ENCODE results near the gene DNAJC18. TPM values are rescaled to one million over a fixed set of nuclear protein-coding genes. Genes with fewer than 3 reads are reported as not detected.
A peak's percentile ranks its signal among the peaks of the same experiment; 100 is the strongest.
"Not testable (repeated sequence)": the region's sequence is repeated elsewhere in the genome, so short reads cannot be mapped to it uniquely, and the experiment has no call there.

DNAJC18 gene
- 24.6 TPM for polyA plus RNA-seq (2013, experiment 1 of 2; ENCODE audit: insufficient read length)
- 23.1 TPM for polyA plus RNA-seq (2013, experiment 2 of 2; ENCODE audit: insufficient read length)

DNA sequence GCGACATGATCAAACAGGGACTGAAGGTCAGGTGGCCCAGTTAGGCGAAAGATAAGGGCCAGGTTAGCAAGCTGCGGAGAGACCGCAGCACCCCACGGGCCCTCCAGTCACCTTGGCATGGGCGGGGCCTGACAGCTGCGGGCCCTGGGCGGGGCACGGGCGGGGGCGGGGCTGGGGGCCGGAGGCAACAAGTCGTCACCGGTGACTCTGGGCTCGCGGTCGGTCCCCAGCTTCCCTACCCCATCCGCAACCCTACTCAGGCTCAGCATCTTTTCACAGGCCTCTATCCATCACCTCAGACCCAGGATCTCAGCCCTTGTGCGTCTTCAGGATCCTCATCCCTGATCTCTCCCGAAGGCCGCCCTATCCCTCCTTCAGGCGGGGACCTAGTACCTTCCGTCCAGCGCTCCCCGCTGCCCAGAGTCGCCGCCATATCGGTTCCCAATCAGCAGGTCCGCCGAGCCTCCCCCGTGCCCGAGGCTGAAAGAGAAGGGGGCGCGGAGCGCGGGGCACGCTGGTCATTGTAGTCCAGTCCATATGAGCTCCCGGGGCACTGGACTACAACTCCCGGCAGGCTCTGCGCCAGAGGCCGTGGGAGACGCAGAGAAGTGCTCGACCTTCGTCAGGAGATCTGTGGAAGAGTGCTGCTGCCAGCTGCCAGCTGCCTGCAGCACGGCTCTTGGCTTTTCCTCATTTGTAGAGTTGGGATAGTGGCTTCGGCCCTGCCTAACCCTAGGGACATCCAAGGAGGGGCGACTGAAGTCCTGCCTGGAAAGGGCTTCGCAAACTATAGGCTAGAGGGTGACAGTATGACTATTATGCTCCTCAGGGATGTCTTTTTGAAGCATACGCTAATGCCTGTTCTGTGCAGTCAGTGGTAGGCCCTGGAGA is at the start of gene DNAJC18:
Gene DNAJC18 (minus strand): TSS at position 513 of the 891 bp plus-strand sequence. CDS start 80 bp downstream, at position 433.
- peak; percentile 90 for DNase-seq

DNA sequence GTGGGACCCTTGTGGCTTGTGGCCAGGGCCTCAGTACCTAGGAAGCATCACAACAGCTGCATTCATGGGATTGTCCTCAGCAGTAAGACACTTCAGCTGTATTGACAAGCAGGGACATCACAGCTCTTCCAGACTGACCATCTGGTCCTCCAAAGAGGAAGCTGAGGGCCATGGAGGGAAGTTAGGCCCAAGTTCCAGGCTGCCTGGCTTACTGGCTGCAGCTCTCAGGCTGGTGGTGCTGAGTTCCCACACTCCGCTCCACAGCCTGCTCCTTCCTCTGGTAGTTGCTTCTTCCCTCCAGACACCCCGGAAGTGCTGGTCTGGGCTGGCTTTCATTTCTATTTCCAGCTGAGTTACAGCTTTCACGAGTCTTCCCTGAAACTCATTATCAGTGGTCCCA is 48.9 kb upstream of the DNAJC18 start:
- DNase-seq: no peak

DNA sequence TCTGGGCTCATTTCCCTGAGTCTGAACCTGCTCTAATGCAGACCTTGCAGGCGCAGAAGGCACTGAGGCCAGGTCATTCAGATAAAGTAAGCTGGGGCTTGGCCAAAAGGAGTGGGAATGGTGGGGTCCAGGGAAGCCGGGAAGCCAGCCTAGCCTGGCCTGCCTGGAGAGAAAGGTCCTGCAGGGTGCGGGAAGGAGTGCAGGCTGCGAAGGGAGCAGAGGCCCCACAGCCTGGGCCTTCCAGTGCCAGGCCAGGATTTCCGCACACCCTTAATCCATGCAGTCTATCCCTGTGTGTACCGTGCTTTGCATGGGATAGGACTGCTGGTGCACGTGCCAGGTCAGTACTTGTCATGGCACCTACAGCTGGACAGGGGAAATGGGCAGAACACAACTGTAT is 46.9 kb upstream of the DNAJC18 start:
- DNase-seq: no peak

DNA sequence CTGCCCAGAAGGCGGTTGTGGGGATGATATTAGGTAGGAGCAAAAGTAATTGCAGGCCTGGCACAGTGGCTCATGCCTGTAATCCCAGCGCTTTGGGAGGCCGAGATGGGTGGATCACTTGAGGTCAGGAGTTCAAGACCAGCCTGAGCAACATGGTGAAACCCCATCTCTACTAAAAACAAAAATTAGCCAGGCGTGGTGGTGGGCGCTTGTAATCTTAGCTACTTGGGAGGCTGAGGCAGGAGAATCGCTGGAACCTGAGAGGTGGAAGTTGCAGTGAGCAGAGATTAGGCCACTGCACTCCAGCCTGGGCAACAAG is 43.5 kb upstream of the DNAJC18 start:
- not testable (repeated sequence) for DNase-seq

DNA sequence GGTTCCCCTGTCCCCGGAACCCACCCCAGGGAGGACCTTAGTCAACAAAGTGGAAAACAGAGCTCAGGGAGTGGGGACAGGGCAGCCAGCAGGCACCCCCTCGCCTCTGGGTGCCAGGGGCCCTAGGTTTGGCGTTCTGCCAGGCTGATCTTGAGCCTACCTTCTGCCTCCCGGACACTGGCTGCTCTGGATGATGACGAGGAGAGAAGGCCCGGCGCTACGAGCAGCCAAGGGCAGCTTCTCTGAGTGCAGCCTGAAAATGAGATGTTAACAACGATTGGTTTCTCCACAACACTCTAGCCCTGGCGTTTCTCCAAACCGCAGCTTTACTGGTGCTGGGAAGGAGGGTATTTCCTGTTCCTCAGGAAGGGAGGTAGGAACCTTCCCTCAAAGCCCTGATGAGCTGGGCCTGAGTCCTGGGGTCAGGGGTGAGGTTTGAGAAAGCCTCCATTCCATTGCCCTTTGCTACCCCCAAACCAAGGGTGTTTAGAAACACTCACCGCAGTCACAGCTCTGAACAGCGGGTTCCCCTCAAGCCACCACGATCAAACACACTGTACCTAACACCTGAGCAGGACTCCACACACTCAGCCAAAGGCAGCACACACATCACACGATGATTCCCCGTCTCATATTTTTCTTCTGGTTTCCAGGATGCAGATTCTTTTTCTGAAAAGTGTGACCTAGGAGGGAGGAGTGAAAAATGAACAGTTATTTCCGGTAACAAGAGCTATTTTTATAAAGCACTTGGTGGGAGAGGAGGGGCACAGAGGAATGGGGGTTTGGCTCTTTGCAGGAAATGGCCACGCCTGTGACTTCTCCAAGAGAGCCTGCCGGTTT is 42.9 kb upstream of the DNAJC18 start, which contains the start of gene STING1:
Gene STING1 (minus strand): TSS at position 709 of the 840 bp plus-strand sequence. CDS start 1,054 bp downstream, outside the sequence.
- DNase-seq: peak; percentile 97

DNA sequence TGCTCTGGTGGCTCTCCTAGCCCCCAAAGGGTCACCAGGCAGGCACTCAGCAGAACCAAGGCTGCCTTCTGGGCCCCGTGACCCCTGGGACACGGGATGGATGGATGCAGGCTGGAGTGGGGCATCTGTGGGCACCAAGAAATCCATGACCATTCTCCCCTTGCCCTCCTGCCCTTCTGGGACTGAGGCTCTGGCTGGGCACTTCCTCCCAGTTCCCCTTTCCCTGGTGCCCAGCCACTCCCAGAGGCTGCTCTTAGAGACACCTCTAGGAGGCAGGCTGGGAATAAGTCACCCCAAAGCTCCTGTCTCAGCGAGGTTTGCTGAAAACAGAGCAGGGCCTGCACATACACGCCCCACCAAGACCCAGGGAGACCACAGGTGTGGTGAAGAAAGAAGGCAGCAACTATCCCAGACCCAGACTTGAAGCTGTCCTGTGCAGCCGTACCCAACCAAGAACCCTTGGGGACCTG is 42.3 kb upstream of the DNAJC18 start:
- peak; percentile 32 for DNase-seq

DNA sequence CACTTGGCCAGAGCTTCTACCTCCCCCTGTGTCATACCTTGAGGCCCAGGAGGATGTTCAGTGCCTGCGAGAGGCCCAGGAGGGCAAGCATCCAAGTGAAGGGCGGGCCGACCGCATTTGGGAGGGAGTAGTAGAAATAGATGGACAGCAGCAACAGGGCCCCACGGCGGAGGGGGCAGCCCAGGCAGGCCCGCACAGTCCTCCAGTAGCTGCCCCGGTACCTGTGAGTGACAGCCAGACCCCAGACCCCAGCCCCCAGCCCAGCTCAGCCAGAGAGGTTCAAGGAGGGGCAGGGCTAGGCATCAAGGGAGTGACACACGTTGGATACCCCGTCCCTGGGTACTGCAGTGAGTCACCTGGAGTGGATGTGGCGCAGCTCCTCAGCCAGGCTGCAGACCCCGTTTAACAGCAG is 41.8 kb upstream of the DNAJC18 start:
- no peak for DNase-seq

DNA sequence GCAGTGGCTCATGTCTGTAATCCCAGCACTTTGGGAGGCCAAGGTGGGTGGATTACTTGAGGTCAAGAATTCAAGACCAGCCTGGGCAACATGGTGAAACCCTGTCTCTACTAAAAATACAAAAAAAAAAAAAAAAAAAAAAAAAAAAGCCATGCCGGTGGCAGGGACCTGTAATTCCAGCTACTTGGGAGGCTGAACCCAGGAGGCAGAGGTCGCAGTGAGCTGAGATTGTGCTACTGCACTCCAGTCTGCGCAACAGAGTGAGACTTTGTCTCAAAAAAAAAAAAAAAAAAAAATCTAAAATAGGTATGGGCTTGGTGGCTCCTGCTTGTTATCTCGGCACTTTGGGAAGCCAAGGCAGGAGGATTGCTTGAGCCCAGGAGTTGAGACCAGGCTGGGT is 40.4 kb upstream of the DNAJC18 start:
- DNase-seq: not testable (repeated sequence)

DNA sequence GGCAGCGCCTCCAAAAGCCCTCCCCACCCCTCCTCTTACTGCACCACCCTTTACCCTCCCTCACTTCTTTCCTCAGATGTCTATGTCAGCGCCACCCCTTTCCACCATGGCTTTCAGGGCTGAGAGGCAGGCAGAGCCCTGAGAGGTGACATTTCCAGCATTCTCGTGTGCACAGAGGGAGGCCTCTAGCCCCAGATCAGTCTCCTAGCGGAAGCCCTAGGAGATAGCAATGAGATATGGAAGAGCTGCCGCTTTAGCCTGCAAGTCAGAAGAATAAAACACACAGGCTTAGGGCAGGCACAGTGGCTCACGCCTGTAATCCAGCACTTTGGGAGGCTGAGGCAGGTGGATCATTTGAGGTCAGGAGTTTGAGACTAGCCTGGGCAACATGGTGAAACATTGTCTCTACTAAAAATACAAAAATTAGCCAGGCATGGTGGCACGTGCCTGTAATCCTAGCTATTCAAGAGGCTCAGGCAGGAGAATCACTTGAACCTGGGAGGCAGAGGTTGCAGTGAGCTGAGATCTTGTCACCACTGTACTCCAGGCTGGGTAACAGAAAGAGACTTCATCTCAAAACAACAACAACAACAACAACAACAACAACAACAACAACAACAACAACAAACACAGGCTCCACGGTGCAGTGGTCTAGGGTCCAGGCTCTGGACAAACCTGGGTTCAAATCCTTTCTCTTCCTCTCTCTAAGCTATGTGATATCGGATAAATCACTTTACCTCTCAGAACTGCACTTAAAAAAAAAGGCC is 39.5 kb upstream of the DNAJC18 start:
- not testable (repeated sequence) for DNase-seq

DNA sequence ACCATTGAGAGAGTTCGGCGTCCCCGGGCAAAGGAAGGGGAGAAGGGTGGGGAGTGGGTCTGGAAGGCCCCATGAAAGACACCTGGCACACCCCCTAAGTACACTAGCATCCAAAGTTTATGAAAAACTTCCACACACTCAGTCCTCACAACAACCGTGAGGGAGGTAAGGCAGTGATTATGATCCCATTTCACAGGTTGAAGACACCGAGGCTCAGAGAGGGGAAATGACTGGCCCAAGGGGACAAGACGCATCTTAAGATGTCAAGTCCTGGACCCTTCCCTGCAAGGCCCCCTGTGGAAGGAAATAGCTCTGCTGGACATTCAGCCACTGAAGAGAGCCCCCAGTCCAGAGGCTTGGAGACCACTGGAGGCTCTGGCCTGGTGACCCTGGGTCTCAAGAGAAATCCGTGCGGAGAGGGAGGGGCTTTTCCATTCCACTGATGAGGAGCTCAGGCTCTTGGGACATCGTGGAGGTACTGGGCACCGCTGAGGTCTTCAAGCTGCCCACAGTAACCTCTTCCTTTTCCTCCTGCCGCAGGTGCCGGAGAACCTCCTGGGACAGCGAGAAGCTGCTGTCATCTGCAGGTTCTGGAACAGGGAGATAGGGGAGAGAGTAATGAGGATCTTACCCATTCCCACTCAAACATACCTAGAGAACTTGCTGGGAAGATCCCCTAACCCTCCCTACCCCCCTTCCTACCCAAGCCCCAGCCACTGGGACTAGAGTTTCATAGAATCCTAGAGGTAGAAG is 36.7 kb upstream of the DNAJC18 start:
- no peak for DNase-seq

DNA sequence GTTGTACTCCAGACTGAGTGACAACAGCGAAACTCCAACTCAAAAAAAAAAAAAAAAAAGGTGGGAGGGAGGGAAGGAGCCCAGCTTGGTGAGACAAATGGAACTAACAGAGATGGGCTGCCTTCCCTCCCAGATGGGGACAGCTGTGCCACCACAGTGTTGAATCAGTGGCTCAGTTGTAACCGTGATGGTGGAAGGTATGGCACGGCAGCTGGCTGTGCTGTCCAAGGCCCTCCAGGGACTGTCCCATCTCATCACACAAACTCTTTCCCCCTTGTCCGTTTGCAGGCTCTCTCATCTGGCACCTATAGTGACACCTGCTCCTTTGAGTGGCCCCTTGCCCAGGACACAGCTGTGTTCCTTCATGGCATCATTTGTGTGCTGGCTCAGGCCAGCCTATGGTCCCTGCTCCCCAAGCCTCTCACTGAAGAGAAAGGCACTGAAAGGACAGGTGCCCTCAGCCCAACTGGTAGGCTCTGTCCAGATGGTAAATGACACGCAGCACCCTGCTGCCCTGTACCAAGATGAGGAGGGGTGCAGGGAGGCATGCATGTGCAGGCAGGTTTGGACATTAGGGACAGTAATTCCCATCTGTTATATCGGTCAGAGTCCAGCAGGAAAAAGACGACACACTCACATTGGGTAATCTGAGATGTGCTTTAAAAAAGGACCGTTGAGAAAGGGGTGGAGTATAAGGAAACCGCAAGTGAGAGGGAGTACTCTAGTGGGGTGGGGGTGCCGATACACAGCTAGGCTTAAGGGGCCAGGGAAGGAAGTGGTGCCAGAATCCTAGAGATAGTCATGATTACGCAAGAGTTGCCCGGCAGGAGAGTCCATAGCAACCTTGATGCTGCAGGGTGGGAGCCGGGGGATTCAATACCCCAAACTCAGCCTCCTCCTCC is 35.8 kb upstream of the DNAJC18 start:
- DNase-seq: peak; percentile 63

DNA sequence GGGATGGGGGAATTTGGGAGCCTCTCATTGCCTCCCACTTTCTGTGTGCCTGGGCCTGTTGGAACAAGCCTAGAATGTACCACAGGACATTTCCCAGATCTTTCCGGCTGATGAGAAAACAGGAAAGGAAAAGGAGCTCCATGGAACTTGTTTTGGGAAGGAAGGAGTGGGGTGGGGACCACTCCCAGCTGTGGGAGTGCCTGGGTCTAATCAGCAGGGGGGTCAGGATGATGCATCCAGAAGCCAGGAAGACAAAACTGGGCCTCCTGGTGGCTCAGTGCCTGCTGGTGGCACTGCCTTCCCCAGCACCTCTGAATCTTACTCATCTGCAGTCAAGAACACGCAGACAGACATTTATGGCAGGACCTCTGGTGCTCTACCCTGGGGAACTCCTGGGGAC is 34.2 kb upstream of the DNAJC18 start:
- DNase-seq: peak; percentile 59

DNA sequence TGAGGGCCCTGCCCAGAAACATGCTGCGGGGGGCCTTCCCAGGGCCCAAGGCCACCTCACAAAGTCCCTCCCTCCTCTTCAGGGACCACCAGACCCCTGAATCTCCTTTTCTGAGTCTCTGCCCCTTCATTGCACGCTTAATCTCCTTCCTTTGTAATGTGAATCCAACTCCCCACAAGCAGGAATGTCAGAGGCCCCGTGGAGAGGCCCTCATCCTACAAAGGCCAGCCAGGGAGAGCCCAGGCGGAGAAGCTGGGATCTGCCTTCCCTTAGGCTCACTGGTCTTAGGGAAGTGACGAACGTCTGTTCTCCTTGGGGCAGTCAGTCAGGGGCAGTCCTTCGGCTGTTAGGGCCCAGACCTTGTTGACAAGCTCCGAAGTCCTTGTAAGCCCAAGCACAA is 33.8 kb upstream of the DNAJC18 start:
- peak; percentile 24 for DNase-seq

DNA sequence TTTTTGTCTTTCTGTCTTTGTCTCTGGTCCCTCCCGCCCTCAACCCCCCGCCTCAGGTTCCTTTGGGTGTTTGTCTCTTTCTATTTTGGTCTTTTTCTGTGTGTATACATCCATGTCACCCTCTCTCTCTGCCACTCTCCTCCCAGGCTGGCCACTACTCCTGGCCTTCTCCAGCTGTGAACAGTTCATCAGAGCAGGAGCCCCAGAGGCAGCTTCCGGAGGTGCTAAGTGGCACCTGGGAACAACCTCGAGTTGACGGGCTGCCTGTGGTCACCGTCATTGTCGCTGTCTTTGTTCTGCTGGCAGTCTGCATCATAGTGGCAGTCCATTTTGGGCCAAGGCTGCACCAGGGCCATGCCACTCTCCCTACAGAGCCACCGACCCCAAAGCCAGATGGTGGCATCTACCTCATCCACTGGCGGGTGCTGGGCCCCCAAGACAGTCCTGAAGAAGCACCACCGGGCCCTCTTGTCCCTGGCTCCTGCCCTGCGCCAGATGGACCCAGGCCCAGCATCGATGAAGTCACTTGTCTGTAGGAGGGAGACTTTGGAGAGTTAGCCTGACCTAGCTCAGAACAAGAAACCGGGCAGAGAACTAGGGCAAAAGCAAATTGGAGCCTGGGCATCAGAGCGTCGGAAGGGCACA is 33.2 kb upstream of the DNAJC18 start:
- DNase-seq: no peak

DNA sequence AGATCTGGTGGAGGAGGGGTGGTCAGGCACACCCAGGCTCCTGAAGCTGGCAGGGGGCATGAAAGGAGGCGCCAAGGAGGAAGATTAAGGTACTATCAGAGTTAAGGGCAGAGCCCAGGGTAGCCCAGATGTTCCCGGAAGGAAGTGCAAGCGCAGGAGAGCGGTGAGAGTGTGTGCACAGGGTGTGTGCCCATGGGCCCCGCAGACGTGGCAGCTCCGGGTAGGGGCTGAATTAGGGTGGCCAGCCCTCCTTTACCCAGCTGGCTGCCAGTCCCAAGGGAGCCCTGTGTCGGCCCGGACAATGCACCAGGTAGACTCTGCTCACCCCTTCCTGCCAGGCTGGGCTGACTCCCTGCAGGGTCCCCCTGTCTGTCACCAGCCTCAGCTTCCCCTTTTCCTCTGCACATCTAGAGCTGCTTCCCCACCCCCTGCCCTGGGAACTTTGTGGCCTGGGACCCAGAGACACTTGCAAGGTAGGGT is 31.5 kb upstream of the DNAJC18 start, which contains the start of gene SMIM33:
Gene SMIM33 (plus strand): TSS at position 184 of the 480 bp plus-strand sequence. CDS start 118 bp downstream, at position 302.
- DNase-seq: no peak

DNA sequence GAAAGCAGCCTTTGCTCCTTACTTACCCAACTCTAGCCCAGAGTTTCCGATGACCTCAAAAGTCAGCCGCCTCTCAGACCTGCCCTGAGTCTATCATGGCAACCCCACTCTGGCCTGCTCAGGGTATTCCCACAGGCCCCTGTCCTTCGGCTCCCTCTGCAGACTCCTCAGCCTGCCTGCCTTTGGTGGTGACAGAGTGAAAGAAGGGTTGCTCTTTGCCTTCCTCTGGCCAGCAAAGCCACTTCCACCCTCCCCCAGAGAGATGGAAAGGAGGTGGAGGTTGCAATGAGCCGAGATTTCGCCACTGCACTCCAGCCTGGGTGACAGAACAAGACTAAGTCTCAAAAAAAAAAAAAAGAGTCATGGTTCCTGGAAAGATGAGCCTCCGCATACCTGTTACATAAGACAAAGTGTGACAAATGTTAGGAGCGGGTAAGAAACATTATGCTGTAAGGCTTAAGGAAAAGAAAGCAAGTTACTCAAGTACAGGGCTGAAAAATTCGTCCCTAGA is 29.2 kb upstream of the DNAJC18 start:
- DNase-seq: no peak

DNA sequence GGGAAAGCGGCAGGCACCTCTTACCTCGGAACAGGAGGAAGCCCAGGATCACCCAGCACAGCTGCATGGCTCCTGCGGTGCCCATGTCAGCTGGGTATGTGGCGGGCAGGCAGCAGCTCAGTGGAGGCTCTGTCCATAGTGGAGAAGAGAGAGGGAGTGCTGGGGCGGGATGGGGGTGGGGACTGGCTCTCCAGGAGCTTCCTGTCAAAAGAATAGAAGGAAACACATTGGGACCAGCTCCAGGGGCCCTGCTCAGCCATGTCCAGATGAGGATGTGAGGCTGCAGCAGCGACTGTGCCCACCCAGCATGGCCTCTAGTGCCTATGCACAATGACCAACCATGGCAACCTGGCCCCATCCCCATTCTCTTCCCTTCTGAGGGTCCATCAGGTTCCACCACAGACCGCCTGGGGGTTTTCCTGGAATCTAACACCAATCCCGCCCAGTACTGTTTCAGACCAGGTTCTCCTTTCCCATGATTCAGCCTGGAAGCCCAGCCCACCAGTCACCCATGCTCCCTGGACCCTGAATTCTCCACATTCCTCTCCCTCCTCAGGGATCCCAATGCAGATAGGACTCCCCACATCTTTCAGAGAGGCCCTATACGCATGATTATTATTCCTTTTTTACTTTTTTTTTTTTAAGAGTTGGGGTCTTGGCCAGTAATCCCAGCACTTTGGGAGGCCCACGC is 23.4 kb upstream of the DNAJC18 start, which contains the start of gene ECSCR:
Gene ECSCR (minus strand): TSS at position 158 of the 691 bp plus-strand sequence. CDS start 73 bp downstream, at position 85.
- peak; percentile 48 for DNase-seq

DNA sequence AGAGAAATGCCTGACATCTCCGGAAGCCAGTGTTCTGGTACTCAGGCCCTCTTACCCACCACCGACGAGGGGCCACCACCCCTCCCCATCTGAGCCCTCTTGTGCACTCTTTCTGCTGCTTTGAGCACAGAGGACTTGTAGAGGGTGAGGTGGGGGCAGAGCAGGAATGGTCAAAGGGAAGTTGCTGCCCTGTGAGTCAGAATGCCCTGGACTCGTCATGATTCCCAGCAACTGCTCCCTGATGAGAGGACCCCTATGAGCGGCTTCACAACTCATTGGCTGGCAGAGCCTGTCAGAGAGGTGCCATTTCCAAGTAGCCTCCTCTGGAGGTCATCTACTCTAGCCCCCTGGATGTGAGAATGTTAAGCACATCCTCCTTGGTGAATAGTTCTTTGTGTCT is 22.4 kb upstream of the DNAJC18 start:
- DNase-seq: peak; percentile 54

DNA sequence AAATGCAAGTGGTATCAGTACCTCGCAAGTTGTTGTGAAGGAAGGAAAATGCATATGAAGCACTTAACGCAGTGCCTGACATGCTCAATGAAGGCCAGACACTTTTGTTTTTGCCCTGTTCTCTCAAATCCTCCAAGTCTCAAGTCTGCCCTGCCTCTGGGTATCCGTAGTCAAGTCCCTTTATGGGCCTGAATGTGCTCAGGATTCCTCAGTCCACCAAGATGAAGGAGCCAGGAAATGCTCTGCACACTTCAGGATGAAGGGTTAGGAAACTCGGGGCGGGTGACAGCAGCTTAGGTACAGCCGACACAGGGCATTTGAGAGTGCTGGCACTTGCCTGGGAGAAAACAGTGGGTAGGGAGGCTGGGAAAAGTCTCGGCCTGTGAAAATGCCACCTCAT is 21.9 kb upstream of the DNAJC18 start:
- no peak for DNase-seq

All from fibroblast of skin of scalp (primary cell).